ENCODE measurements around the gene MDH2. TPM values are rescaled to one million over a fixed set of nuclear protein-coding genes. Genes with fewer than 3 reads are reported as not detected.
"Not testable (repeated sequence)": the region's sequence is repeated elsewhere in the genome, so short reads cannot be mapped to it uniquely, and the experiment has no call there.

The MDH2 gene
- total RNA-seq, 2 experiments from 2014 or later = 66.4 to 68.3 TPM

- H3K4me3 Mint-ChIP-seq = no peak overlapping the region
- peaks cover under 1% of the 10 kb centered on the region for H3K4me1 Mint-ChIP-seq (ENCODE audit: low read depth)
- Histone ChIP-seq H3K4me1 (ENCODE audit: insufficient read depth, low read length) (no peaks in the 10 kb centered on the region), H3K27ac (ENCODE audit: low read depth in 1 of 2, low read length in 2 of 2) (no peak overlapping the region), H3K27me3 (ENCODE audit: control insufficient read depth in 1 of 2, insufficient read depth in 2 of 2, low read length in 2 of 2) (no peaks in the 10 kb centered on the region), H3K4me3 (ENCODE audit: low read length) (no peak overlapping the region), H3K36me3 (ENCODE audit: insufficient read depth, low read length) (peaks cover 10% of the 10 kb centered on the region), H3K9me3 (ENCODE audit: control insufficient read depth in 1 of 2, insufficient read depth in 1 of 2, low read length in 2 of 2) (no peaks in the 10 kb centered on the region)
- H3K27ac Mint-ChIP-seq = no peak overlapping the region
- CTCF ChIA-PET = no interaction called here
- no peak for DNase-seq
- peaks cover 27% of the 10 kb centered on the region for H3K36me3 Mint-ChIP-seq (ENCODE audit: low read depth)
- intact Hi-C loops (cut with DNase I, micrococcal nuclease) = no loop called here
- ATAC-seq (ENCODE audit: poor library complexity) = no peak
- TF ChIP-seq CTCF (IDR thresholded peaks at IDR 0.05) = no peak
- H3K27me3 Mint-ChIP-seq = no peaks in the 10 kb centered on the region
- POLR2A ChIA-PET = no interaction called here
- no peaks in the 10 kb centered on the region for H3K9me3 Mint-ChIP-seq
These were observed 45.1 kb upstream of the MDH2 start for GRCh38 chr7:76002822-76003221.

GRCh38 chr7:76003351-76003750 is 44.6 kb upstream of the MDH2 start:
- no peaks in the 10 kb centered on the region for H3K27me3 Mint-ChIP-seq
- no peak overlapping the region for H3K4me3 Mint-ChIP-seq
- no peaks in the 10 kb centered on the region for H3K9me3 ChIP-seq (ENCODE audit: control insufficient read depth in 1 of 2, insufficient read depth in 1 of 2, low read length in 2 of 2)
- H3K27ac ChIP-seq (ENCODE audit: low read depth in 1 of 2, low read length in 2 of 2) = no peak overlapping the region
- no peaks in the 10 kb centered on the region for H3K9me3 Mint-ChIP-seq
- peaks cover 3% of the 10 kb centered on the region for H3K4me1 ChIP-seq (ENCODE audit: insufficient read depth, low read length)
- ChIA-PET CTCF (no interaction called here), POLR2A (no interaction called here)
- intact Hi-C loops (cut with DNase I, micrococcal nuclease) = no loop called here
- ATAC-seq (ENCODE audit: poor library complexity) = no peak
- TF ChIP-seq CTCF (IDR thresholded peaks at IDR 0.05) = no peak
- peaks cover 10% of the 10 kb centered on the region for H3K36me3 ChIP-seq (ENCODE audit: insufficient read depth, low read length)
- peaks cover 4% of the 10 kb centered on the region for H3K4me1 Mint-ChIP-seq (ENCODE audit: low read depth)
- H3K4me3 ChIP-seq (ENCODE audit: low read length) = no peak overlapping the region
- H3K27me3 ChIP-seq (ENCODE audit: control insufficient read depth in 1 of 2, insufficient read depth in 2 of 2, low read length in 2 of 2) = no peaks in the 10 kb centered on the region
- H3K36me3 Mint-ChIP-seq (ENCODE audit: low read depth) = peaks cover 30% of the 10 kb centered on the region
- H3K27ac Mint-ChIP-seq = no peak overlapping the region
- DNase-seq = no peak

GRCh38 chr7:76005004-76005403 is 42.9 kb upstream of the MDH2 start:
- H3K27ac Mint-ChIP-seq; H3K4me3 Mint-ChIP-seq; H3K9me3 Mint-ChIP-seq; DNase-seq; H3K4me3 ChIP-seq (ENCODE audit: low read length); H3K9me3 ChIP-seq (ENCODE audit: control insufficient read depth in 1 of 2, insufficient read depth in 1 of 2, low read length in 2 of 2); H3K27ac ChIP-seq (ENCODE audit: low read depth in 1 of 2, low read length in 2 of 2); H3K27me3 Mint-ChIP-seq; ATAC-seq (ENCODE audit: poor library complexity); H3K27me3 ChIP-seq (ENCODE audit: control insufficient read depth in 1 of 2, insufficient read depth in 2 of 2, low read length in 2 of 2); CTCF ChIA-PET: not testable (repeated sequence)
- Mint-ChIP-seq H3K36me3 (ENCODE audit: low read depth) (peaks cover 31% of the 10 kb centered on the region), H3K4me1 (ENCODE audit: low read depth) (peaks cover 20% of the 10 kb centered on the region)
- POLR2A ChIA-PET = interaction anchor here (0.6 kb wide), 1 partner anchor 14 kb away, joined by 3 read pairs; no protein-coding TSS in a partner anchor
- intact Hi-C loops (cut with DNase I, micrococcal nuclease) = loop anchor here in 1 of 2 experiments (5.0 kb wide), 1 partner anchor 123 kb away; no protein-coding TSS in a partner anchor
- peaks cover 18% of the 10 kb centered on the region for H3K4me1 ChIP-seq (ENCODE audit: insufficient read depth, low read length)
- H3K36me3 ChIP-seq (ENCODE audit: insufficient read depth, low read length) = peaks cover 10% of the 10 kb centered on the region

GRCh38 chr7:76008156-76008687 is 39.7 kb upstream of the MDH2 start:
- peaks cover 34% of the 10 kb centered on the region for H3K4me1 Mint-ChIP-seq (ENCODE audit: low read depth)
- Histone ChIP-seq H3K27ac (ENCODE audit: low read depth in 1 of 2, low read length in 2 of 2) (no peak overlapping the region), H3K4me3 (ENCODE audit: low read length) (no peak overlapping the region), H3K27me3 (ENCODE audit: control insufficient read depth in 1 of 2, insufficient read depth in 2 of 2, low read length in 2 of 2) (no peaks in the 10 kb centered on the region), H3K9me3 (ENCODE audit: control insufficient read depth in 1 of 2, insufficient read depth in 1 of 2, low read length in 2 of 2) (no peaks in the 10 kb centered on the region), H3K36me3 (ENCODE audit: insufficient read depth, low read length) (peaks cover 16% of the 10 kb centered on the region), H3K4me1 (ENCODE audit: insufficient read depth, low read length) (peaks cover 29% of the 10 kb centered on the region)
- no peaks in the 10 kb centered on the region for H3K27me3 Mint-ChIP-seq
- H3K9me3 Mint-ChIP-seq = no peaks in the 10 kb centered on the region
- DNase-seq = peak in 4 of 14 experiments; percentile 25 to 52 (median 44)
- no peak for ATAC-seq (ENCODE audit: poor library complexity)
- peaks cover 36% of the 10 kb centered on the region for H3K36me3 Mint-ChIP-seq (ENCODE audit: low read depth)
- no peak overlapping the region for H3K4me3 Mint-ChIP-seq
- intact Hi-C loops (cut with DNase I, micrococcal nuclease) = loop anchor here in 1 of 2 experiments (5.0 kb wide), 1 partner anchor 126 kb away; no protein-coding TSS in a partner anchor
- ChIA-PET CTCF (interaction anchor here (0.7 to 3.2 kb wide), 3 partner anchors 12 to 247 kb away, joined by 3 to 17 read pairs (median 4); no protein-coding TSS in a partner anchor), POLR2A (interaction anchor here (0.7 to 4.0 kb wide), 4 partner anchors 12 to 130 kb away, joined by 3 to 16 read pairs (median 6); partner anchors contain the start of gene POR)
- H3K27ac Mint-ChIP-seq = peak overlapping the region; percentile 16
- no peak for TF ChIP-seq CTCF (IDR thresholded peaks at IDR 0.05)
